HG03442 (cell line): ENCODE measurements around the gene CARD16.
"Not testable (repeated sequence)": the region's sequence is repeated elsewhere in the genome, so short reads cannot be mapped to it uniquely, and the experiment has no call there.

ENCODE experiments used
- ATAC-seq: cut with Tn5 transposase; IDR thresholded peaks from one replicate; pipeline ENCODE4 v1.9.1; 2021; ENCODE audit warnings: mild to moderate bottlenecking, moderate library complexity; ENCODE audit not compliant: unreplicated experiment

Gene CARD16

GRCh38 chr11:105044557-105045524 lies at the start of gene CARD16:
Gene CARD16 (minus strand): TSS chr11:105045335. CDS start chr11:105045297, 38 bp downstream.
- peak; percentile 100 for ATAC-seq

- ATAC-seq, result no peak
Observed at GRCh38 chr11:105092256-105093239, 47.4 kb upstream of the CARD16 start.

- ATAC-seq, result no peak
Observed at GRCh38 chr11:105081412-105082150, 36.4 kb upstream of the CARD16 start.

GRCh38 chr11:105080171-105080906 lies 35.2 kb upstream of the CARD16 start:
- not testable (repeated sequence) for ATAC-seq

GRCh38 chr11:105078283-105078682 lies 33.1 kb upstream of the CARD16 start:
- ATAC-seq, result no peak

GRCh38 chr11:105077141-105077790 lies 32.1 kb upstream of the CARD16 start:
- peak; percentile 80 for ATAC-seq

GRCh38 chr11:105074166-105074530 lies 29.0 kb upstream of the CARD16 start:
- ATAC-seq, result no peak

GRCh38 chr11:105073456-105074165 lies 28.5 kb upstream of the CARD16 start:
- ATAC-seq, result no peak

GRCh38 chr11:105072080-105072479 lies 26.9 kb upstream of the CARD16 start:
- not testable (repeated sequence) for ATAC-seq

- ATAC-seq, result no peak
Observed at GRCh38 chr11:105071089-105071732, 26.1 kb upstream of the CARD16 start.

GRCh38 chr11:105070306-105070705 lies 25.2 kb upstream of the CARD16 start:
- no peak for ATAC-seq

- ATAC-seq, result not testable (repeated sequence)
Observed at GRCh38 chr11:105069749-105070148, 24.6 kb upstream of the CARD16 start.

GRCh38 chr11:105063245-105063941 lies 18.3 kb upstream of the CARD16 start:
- ATAC-seq, result not testable (repeated sequence)

- ATAC-seq, result no peak
Observed at GRCh38 chr11:105057432-105057831, 12.3 kb upstream of the CARD16 start.

GRCh38 chr11:105056446-105056845 lies 11.3 kb upstream of the CARD16 start:
- no peak for ATAC-seq

- no peak for ATAC-seq
Observed at GRCh38 chr11:105054723-105055493, 9.8 kb upstream of the CARD16 start.

GRCh38 chr11:105052487-105052886 lies 7.4 kb upstream of the CARD16 start:
- ATAC-seq, result no peak
